ENCODE results near the gene SEMA5A. TPM values are rescaled to one million over a fixed set of nuclear protein-coding genes. Genes with fewer than 3 reads are reported as not detected.

The SEMA5A gene
- total RNA-seq, 6 experiments from 2014 or later: 54.2 to 69.7 (median 59.9) TPM

- Mint-ChIP-seq H3K4me1 (ENCODE audit: low read depth) (peaks cover 53% of the 10 kb centered on the region), H3K27ac (no peak overlapping the region), H3K36me3 (ENCODE audit: low read depth) (peaks cover 6% of the 10 kb centered on the region; the same call in 1 of the 2 replicates), H3K27me3 (ENCODE audit: insufficient read depth) (no peaks in the 10 kb centered on the region; the same call in 1 of the 2 replicates), H3K9me3 (no peaks in the 10 kb centered on the region; the same call in 1 of the 2 replicates), H3K4me3 (no peak overlapping the region)
- no peak for DNase-seq
- TF ChIP-seq CTCF (IDR thresholded peaks at IDR 0.05): no peak
Observed at GRCh38 chr5:9009931-9010651, 535.8 kb downstream of the SEMA5A start.

- Mint-ChIP-seq H3K27me3 (ENCODE audit: insufficient read depth) (no peaks in the 10 kb centered on the region), H3K9me3 (no peaks in the 10 kb centered on the region), H3K36me3 (ENCODE audit: low read depth) (no peaks in the 10 kb centered on the region), H3K4me1 (ENCODE audit: low read depth) (peaks cover 15% of the 10 kb centered on the region), H3K4me3 (no peak overlapping the region), H3K27ac (no peak overlapping the region)
- no peak for TF ChIP-seq CTCF (IDR thresholded peaks at IDR 0.05)
- no peak for DNase-seq
Observed at GRCh38 chr5:8997542-8998070, 548.3 kb downstream of the SEMA5A start.

GRCh38 chr5:8993031-8993430 lies 552.8 kb downstream of the SEMA5A start:
- Mint-ChIP-seq H3K9me3 (no peaks in the 10 kb centered on the region), H3K4me1 (ENCODE audit: low read depth) (peaks cover 15% of the 10 kb centered on the region), H3K4me3 (no peak overlapping the region), H3K27me3 (ENCODE audit: insufficient read depth) (no peaks in the 10 kb centered on the region; the same call in 1 of the 2 replicates), H3K27ac (no peak overlapping the region), H3K36me3 (ENCODE audit: low read depth) (no peaks in the 10 kb centered on the region)
- peak; percentile 18 for DNase-seq
- TF ChIP-seq CTCF (IDR thresholded peaks at IDR 0.05): peak; percentile 79

Small RNAs within 50 kb of the gene (microRNA-seq; reads per million reads assigned to microRNA genes)
- 13.1 reads per million, percentile 15 among the genes with 10 or more reads in this experiment for gene MIR4636

Other genes with a start within 250 kb of the SEMA5A start
- under 1 TPM in 1 of 6 experiments, not detected in 5; 0.41 TPM for gene TAS2R1, start 84.3 kb upstream of the SEMA5A start, total RNA-seq (2021; fragmentation: NEBNext Ultra II Directional; extraction: Animal tissue kit (Norgen Biotek cat#: 25700))

Measured in HFFc6 (cell line).